ENCODE results near the gene SLC39A10.

The SLC39A10 gene

DNA sequence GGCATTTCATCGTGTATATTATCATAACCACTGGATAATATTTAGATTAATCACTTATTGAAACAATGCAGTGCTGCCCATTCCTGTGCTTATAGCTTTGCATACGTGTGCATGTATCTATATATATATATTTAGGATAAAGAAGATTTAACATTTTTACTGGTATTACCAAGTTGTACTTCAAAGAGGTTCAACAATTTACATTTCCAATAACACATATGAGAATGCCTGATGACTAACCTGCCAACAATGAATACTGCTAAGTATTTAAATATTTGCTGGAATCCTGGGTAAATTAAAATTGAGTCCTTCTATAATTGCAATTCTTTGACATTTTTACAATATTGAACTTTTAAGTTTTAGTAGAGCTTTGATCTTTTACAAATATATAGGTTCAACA lies 111.4 kb downstream of the SLC39A10 start:
- Histone ChIP-seq H3K4me3 (no peak overlapping the region), H3K27ac (no peak overlapping the region)

- no peak overlapping the region for H3K4me3 ChIP-seq
- H3K27ac ChIP-seq, result no peak overlapping the region
Measured at GRCh38 chr2:195769975-195770374, 112.9 kb downstream of the SLC39A10 start.

- Histone ChIP-seq H3K27ac (no peak overlapping the region), H3K4me3 (no peak overlapping the region)
Measured at GRCh38 chr2:195779491-195779890, 122.5 kb downstream of the SLC39A10 start.

DNA sequence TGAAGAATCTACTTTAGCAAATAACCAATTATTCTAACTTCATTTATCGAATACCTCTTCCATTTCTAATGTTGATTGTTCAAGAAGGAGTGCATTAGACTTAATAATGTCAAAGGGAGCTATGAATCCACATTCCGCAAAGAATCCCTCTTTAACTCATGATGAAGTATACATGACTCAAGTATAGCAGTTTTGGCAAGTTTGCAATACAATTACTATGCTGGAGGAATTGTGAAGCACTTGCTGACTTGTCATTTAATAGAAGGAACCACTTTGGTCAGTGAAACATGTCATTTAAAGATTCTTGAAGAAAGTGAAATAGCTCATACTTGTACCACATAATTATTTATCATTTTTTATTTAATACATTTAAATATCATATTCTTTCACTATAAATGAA lies 125.1 kb downstream of the SLC39A10 start:
- Histone ChIP-seq H3K27ac (no peak overlapping the region), H3K4me3 (no peak overlapping the region)

Data from skin epidermis (tissue), 12 donors.